GM12801 (cell line): ENCODE data around the gene TBC1D16.

Experiments
- CTCF ChIP-seq: IDR thresholded peaks from one replicate; pipeline ENCODE4 v1.5.1; 2011; ENCODE audit warnings: control low read depth; ENCODE audit not compliant: insufficient read length; ENCODE audit errors: extremely low read depth

The TBC1D16 gene

GRCh38 chr17:79927688-79928501, 107.8 kb downstream of the TBC1D16 start:
- TF ChIP-seq CTCF: no peak

DNA sequence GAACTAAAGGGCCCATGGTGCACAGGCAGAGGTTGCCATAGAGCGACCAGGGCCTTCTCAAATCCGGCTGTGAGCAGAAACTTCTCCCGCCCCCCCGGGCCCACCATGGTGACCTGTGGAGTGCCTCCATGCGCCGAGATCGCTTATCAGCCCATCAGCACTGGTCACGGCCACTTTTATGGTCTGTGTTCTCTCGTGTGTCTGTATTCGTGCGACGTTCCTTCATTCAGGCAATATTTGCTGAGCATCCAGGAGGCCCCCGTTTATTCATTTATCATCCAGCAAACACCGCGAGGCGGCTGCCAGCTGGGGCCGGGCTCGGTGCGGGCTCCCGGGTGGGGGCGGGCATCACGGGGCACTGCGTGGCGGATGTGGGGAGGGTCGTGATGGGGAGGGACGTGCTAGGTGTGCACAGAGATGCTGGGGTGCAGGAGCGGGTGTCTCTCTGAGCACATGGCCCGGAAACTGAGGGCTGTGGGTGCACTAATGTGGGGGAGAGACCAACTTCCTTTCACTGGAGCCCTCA, 108.5 kb downstream of the TBC1D16 start:
- TF ChIP-seq CTCF: no peak

- no peak for TF ChIP-seq CTCF
Observed at GRCh38 chr17:79926605-79927135, 109.0 kb downstream of the TBC1D16 start.

- TF ChIP-seq CTCF: no peak
Observed at GRCh38 chr17:79926142-79926604, 109.5 kb downstream of the TBC1D16 start.

GRCh38 chr17:79925242-79925957, 110.3 kb downstream of the TBC1D16 start:
- TF ChIP-seq CTCF: no peak

- TF ChIP-seq CTCF: no peak
Observed at GRCh38 chr17:79924639-79924976, 111.1 kb downstream of the TBC1D16 start.

- TF ChIP-seq CTCF: no peak
Observed at GRCh38 chr17:79923974-79924638, 111.6 kb downstream of the TBC1D16 start.
